Right lobe of liver (tissue), 6 donors: ENCODE measurements around the gene OR2H2. TPM values are rescaled to one million over a fixed set of nuclear protein-coding genes. Genes with fewer than 3 reads are reported as not detected.
A peak's percentile ranks its signal among the peaks of the same experiment; 100 is the strongest.

ENCODE experiments used
- ATAC-seq, 4 donors: fragments of 200-7000 bp; cut with Tn5 transposase; one replicate each; pipeline ENCODE4 v1.9.1; 2020; ENCODE audit warnings: mild to moderate bottlenecking in 4 of 4, moderate library complexity in 4 of 4
- DNase-seq, 3 donors: peaks; one replicate each; pipeline ENCODE4 v3.0.0-alpha.2; 2020
- H3K27ac ChIP-seq, 3 donors: fragments of 200-600 bp; one replicate each; pipeline ENCODE4 v1.8.0; 2022
- H3K27me3 ChIP-seq, 2 donors: fragments of 200-600 bp; one replicate each; pipeline ENCODE4 v1.8.0; 2022
- H3K36me3 ChIP-seq, 4 donors: fragments of 200-600 bp; sonication (generic) in 1 of 4; one replicate each; pipeline versions ENCODE4 v1.5.1 to v1.8.0; 2017 to 2022; ENCODE audit warnings: control low read depth in 1 of 4
- H3K4me1 ChIP-seq, 4 donors: fragments of 200-600 bp; sonication (generic) in 1 of 4; one replicate each; pipeline versions ENCODE4 v1.5.1 to v1.8.0; 2017 to 2022; ENCODE audit warnings: control low read depth in 1 of 4
- H3K4me3 ChIP-seq, 3 donors: fragments of 200-600 bp; one replicate each; pipeline ENCODE4 v1.8.0; 2022
- H3K9me3 ChIP-seq, 4 donors: fragments of 200-600 bp; sonication (generic) in 1 of 4; one replicate each; pipeline versions ENCODE4 v1.5.1 to v1.8.0; 2017 to 2022; ENCODE audit warnings: control low read depth in 1 of 4
- CTCF ChIP-seq, 4 donors: fragments of 200-600 bp in 3 of 4; fragments of 450-650 bp in 1 of 4; IDR thresholded peaks; one replicate each; pipeline versions ENCODE4 v1.5.1 to v1.8.0; 2016 to 2022; ENCODE audit warnings: antibody characterized with exemption in 4 of 4, mild to moderate bottlenecking in 2 of 4
- POLR2A ChIP-seq: fragments of 450-650 bp; IDR thresholded peaks from one replicate; pipeline ENCODE4 v1.6.1; 2017; ENCODE audit warnings: antibody characterized with exemption, mild to moderate bottlenecking
- WGBS: methylation state at CpG from one replicate; pipeline ENCODE4 v1.1.6; 2018; ENCODE audit warnings: low coverage, low lambda C conversion rate; ENCODE audit not compliant: insufficient coverage; ENCODE audit errors: missing lambda C conversion rate; 5-methylcytosine and 5-hydroxymethylcytosine counted together
- intact Hi-C, 2 donors: fragments of 100-400 bp; cut with DNase I; formaldehyde crosslinking; loops; one replicate each; pipeline versions ENCODE4 v1.11.2 to v1.14.1; 2022
- long read RNA-seq: library from polyadenylated mRNA; unstranded; transcript quantifications from one replicate; pipeline ENCODE4 v2.0.0, GENCODE V29; 2019
- total RNA-seq, 6 experiments: library from RNA; depleted of rRNA in 2 of 6; stranded (reverse); fragments of >200 nt in 2 of 6; fragmentation: NEBNext Ultra II Directional in 3 of 6; extraction: Animal tissue kit (Norgen Biotek cat#: 25700) in 3 of 6; gene quantifications; one replicate each; pipeline versions ENCODE4 v1.1.0 to v1.2.4, GENCODE V29; 2016 to 2023
- donor health status: DM: no; HTN: yes; CAD: no.
- donor health status: DM: no; HTN: no; CAD: no.
- donor health status: DM: no; HTN: no; CAD: no.
- donor health status: DM: no; HTN: yes; CAD: no.
- donor health status: DM: no; HTN: yes; CAD: no.

Gene OR2H2
- total RNA-seq: not detected
- long read RNA-seq: 0 reads

- ATAC-seq (no peak), DNase-seq (no peak)
- Histone ChIP-seq H3K4me3 (no peak within 1 kb of the TSS), H3K27me3 (no peaks in the 10 kb centered on the region), H3K36me3 (no peaks in the 10 kb centered on the region), H3K9me3 (no peaks in the 10 kb centered on the region), H3K27ac (no peak within 1 kb of the TSS), H3K4me1 (no peaks in the 10 kb centered on the region)
- intact Hi-C loops: no loop called here
- TF ChIP-seq POLR2A: no peak
- TF ChIP-seq CTCF (IDR thresholded peaks at IDR 0.05): no peak
Observed at GRCh38 chr6:29584821-29585220, at the start of gene OR2H2. TSS of gene OR2H2 (plus strand) at chr6:29585121. CDS start at chr6:29587945, 2,824 bp downstream.

- Histone ChIP-seq H3K36me3 (no peaks in the 10 kb centered on the region), H3K9me3 (no peaks in the 10 kb centered on the region), H3K4me3 (no peak overlapping the region), H3K27ac (no peak overlapping the region), H3K27me3 (no peaks in the 10 kb centered on the region), H3K4me1 (no peaks in the 10 kb centered on the region)
- 83% methylated on average over 2 of the region's 4 CpGs for whole genome bisulfite sequencing
- TF ChIP-seq CTCF (IDR thresholded peaks at IDR 0.05) (no peak), POLR2A (no peak)
- intact Hi-C loops: no loop called here
- DNase-seq (no peak), ATAC-seq (peak in 3 of 4 donors; percentile 27 to 73 (median 65))
Observed at GRCh38 chr6:29537714-29538403, 47.1 kb upstream of the OR2H2 start.

- intact Hi-C loops: no loop called here
- WGBS: 7% methylated on average over 2 of the region's 3 CpGs
- Histone ChIP-seq H3K4me3 (no peak overlapping the region), H3K36me3 (no peaks in the 10 kb centered on the region), H3K9me3 (no peaks in the 10 kb centered on the region), H3K27me3 (no peaks in the 10 kb centered on the region), H3K4me1 (no peaks in the 10 kb centered on the region), H3K27ac (no peak overlapping the region)
- ATAC-seq (no peak), DNase-seq (no peak)
- TF ChIP-seq POLR2A: no peak
Observed at GRCh38 chr6:29547573-29547972, 37.3 kb upstream of the OR2H2 start.

GRCh38 chr6:29552512-29553051 is 32.3 kb upstream of the OR2H2 start:
- no peaks in the 10 kb centered on the region for H3K9me3 ChIP-seq
- peaks cover 0 to 11% (median 0%) of the 10 kb centered on the region in 4 donors for H3K4me1 ChIP-seq
- intact Hi-C loops: no loop called here
- ATAC-seq (peak in 3 of 4 donors; percentile 45 to 56 (median 54)), DNase-seq (no peak)
- H3K36me3 ChIP-seq: no peaks in the 10 kb centered on the region
- no peak overlapping the region for H3K27ac ChIP-seq
- no peak overlapping the region for H3K4me3 ChIP-seq
- no peaks in the 10 kb centered on the region for H3K27me3 ChIP-seq
- no peak for TF ChIP-seq CTCF (IDR thresholded peaks at IDR 0.05)
- no peak for TF ChIP-seq POLR2A
- 40% methylated on average over 5 of the region's 5 CpGs for WGBS

GRCh38 chr6:29553268-29554057 is 31.5 kb upstream of the OR2H2 start:
- Histone ChIP-seq H3K9me3 (no peaks in the 10 kb centered on the region), H3K27ac (no peak overlapping the region), H3K4me3 (peak overlapping the region in 1 of 3 donors; percentile 26), H3K27me3 (no peaks in the 10 kb centered on the region), H3K36me3 (no peaks in the 10 kb centered on the region), H3K4me1 (peaks cover 0 to 11% (median 0%) of the 10 kb centered on the region in 4 donors)
- ATAC-seq (peak; percentile 54 to 72 (median 65)), DNase-seq (peak in 1 of 3 donors; percentile 54)
- intact Hi-C loops: no loop called here
- no peak for TF ChIP-seq POLR2A
- no peak for TF ChIP-seq CTCF (IDR thresholded peaks at IDR 0.05)
- 18% methylated on average over 22 of the region's 83 CpGs for WGBS
